HG02759 (cell line): ENCODE results near the gene ADNP.

ENCODE experiments used
- ATAC-seq: cut with Tn5 transposase; IDR thresholded peaks from one replicate; pipeline ENCODE4 v1.9.1; 2021; ENCODE audit warnings: mild to moderate bottlenecking, moderate library complexity; ENCODE audit not compliant: unreplicated experiment

ADNP gene

GRCh38 chr20:50932691-50933280, 1.5 kb upstream of the ADNP start:
- ATAC-seq, result no peak

DNA sequence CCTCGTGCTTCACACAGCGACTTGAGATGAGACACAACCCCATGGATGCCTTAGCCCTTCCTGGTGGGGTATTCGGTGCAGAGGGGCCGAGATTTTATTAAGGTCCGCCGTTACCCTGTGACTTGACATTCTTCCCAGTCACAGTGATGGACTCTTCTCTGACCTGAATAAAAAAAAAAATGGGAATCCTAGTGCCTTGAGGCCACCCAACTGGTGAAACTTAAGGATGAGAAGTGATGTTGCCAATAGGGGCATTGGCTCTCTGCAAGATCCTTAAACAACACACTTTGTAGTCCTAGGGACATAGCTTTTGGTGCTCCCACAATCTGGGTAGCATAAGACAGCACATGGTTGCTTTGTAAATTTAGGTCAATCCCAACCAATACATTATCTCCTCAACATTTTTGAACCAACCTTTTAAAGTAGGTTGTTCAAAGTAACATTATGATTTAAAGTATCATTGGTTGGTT, 814 bp upstream of the ADNP start:
- no peak for ATAC-seq

- peak; percentile 30 for ATAC-seq
Observed at GRCh38 chr20:50930976-50931305, 296 bp downstream of the ADNP start.

DNA sequence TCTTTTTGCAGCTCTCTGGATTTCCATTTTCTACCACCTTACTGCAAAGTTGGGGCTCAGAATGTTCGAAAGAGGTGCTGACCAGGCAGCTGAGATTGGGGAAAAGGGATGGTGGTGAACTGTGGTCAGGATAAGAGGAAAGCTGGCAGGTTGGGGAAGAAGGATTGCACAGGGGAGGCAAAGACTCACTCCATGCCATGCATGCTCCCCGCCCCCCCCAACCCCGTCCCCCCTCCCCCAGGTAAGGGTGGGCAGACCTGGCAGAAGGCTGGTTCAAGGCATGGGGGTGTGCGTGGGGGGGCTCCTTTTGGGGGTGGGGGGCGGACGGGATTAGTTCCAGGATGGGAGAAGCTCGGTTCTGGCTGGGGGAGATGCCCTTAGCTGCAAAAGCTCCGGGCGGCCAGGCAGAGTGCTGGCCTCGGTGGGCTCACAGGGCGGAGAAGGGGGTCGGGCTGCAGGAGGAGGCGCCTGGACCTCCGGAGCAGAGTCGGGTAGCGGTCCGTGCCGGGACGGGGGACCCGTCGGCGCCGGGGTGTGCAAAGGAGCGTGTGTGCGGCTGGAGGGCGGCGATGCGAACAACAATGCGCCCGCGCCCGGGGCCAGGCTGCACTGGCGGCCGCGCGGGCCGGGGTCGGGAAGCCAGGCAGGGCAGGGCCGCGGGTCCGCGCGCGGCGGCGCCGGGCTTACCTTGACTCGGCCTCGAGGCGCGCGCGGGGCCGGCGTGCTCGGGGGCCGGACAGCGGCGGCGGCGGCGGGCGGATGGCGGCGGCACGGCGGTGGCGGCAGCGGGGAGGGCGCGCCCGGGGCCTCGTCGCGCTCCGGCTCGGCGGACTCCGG, 880 bp downstream of the ADNP start:
- no peak for ATAC-seq

DNA sequence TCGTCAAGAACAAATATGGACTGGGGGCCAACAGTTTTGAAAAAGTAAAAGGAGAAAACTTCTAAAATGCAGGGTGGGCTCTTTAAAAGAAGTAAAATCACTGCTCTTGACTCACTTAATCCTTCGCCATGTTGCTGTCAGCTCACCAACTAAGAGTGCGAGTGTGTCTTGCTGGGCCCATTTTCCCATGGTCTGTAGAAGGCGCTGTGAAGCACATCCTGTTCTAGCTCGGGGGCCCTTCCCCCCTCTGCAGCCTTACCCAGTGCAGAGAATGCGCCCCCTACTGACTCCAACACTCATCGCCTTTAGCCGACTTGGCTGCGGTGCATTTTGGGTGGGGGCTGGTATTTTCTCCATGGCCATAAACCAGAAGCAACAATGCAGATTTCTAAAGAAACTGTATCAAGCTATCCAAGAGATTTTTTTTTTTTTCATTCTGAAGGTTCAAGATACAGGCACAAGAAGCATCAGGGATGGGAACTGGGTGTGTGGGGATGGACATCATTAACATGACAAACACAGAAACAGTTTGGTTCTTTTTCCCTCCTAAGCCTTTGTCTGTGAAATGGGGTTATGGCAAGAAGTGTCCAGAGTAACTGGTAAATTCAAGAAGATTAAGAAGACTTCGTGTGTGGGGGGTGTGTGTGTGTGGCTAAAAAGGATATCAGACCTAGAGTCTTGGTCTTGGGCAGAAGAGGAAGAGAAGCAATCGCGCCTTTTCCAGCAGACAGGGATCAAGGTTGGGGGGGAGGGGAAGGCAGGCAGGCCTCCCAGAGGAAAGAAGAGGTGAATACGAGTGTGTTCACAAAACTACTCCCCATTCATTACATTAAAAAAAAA, 1.7 kb downstream of the ADNP start:
- ATAC-seq, result peak; percentile 61

DNA sequence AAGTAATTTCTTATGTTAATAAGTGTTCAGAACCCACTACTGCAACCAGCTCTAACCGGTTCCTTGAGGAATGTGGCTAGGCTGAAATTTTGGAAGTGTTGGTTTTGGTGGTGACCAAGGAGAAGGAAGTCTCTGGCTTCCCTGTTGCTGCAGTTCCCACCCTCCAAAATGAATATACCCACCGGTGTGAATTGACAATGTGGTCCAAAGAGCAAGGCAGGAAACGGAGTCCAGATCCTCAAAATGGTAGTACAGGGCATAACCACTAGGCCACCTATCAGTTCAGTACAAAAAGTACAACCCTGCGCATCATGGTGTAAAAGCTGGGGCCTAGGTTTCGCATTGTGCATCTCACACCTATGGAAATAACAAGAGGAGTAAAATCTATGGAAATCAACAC, 2.8 kb downstream of the ADNP start:
- no peak for ATAC-seq

DNA sequence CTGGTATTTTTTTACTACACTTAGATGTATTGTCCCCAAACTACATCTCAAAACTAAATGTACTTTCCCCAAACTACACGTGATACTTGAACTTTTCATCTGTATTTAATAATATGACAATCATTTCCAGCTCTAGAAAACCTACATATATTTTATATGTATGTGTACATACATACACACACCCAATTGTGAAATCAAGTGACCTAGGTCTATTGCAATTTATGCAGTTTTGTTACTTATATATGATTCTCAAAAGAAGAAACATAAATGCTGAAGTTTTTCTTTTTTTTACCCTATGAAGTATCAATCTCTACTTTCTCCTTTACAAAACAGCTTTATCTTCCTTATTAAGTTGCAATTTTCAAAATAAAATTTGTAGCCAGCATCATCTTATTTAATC, 4.7 kb downstream of the ADNP start:
- ATAC-seq, result no peak

DNA sequence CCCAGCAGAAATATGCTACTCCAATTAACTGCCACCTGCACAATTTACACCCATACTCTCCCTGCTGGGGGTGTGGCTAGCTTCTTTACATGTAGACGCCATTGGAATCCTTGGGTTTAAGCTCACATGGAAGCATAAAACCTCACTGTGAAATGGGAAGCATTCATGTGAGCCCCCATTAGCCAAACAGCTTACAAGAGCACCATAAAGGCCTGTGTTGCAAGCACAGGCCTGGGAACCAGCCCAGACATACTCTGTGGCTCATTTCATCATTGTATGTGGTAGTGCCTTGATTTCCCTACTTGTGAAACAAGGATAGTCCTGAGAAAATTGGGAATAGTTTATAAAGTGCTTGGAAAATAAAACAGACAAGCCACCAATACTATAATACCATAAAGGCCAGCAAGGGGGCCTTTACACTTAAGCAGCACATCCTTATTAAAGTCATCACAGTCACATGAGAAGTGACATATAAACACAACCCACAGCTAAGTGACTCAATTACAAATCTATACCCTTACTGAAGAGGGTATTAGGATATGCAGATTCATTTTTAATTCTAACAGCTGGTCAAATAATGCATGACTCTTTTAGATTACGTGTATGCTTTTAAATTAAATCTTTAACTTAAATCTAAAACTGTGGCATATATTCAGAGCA, 6.8 kb downstream of the ADNP start:
- ATAC-seq, result no peak

GRCh38 chr20:50921803-50922501, 9.3 kb downstream of the ADNP start:
- ATAC-seq, result no peak

GRCh38 chr20:50920997-50921396, 10.2 kb downstream of the ADNP start:
- ATAC-seq, result no peak

DNA sequence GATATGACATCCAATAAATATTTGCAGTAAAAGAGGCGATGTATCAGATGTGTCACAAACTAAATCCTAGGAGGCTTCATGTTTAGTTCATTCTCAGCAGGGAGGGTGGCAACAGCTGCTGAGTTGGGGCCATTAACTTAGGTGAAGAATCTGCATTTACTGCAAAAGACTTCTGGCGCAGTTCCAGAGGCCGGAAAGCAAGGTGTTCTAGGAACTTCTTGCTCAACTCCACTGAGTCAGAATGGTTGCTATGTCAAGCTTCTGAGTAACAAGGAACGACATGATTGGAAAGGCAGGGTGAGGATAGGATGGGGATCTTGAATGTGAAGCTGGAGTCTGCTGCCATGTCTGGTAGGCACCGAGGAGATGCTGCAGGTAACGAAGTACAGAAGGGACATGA, 11.7 kb downstream of the ADNP start:
- ATAC-seq, result no peak

GRCh38 chr20:50918403-50918802, 12.8 kb downstream of the ADNP start:
- no peak for ATAC-seq

- ATAC-seq, result no peak
Observed at GRCh38 chr20:50916934-50917333, 14.3 kb downstream of the ADNP start.

- ATAC-seq, result no peak
Observed at GRCh38 chr20:50916257-50916656, 15.0 kb downstream of the ADNP start.

DNA sequence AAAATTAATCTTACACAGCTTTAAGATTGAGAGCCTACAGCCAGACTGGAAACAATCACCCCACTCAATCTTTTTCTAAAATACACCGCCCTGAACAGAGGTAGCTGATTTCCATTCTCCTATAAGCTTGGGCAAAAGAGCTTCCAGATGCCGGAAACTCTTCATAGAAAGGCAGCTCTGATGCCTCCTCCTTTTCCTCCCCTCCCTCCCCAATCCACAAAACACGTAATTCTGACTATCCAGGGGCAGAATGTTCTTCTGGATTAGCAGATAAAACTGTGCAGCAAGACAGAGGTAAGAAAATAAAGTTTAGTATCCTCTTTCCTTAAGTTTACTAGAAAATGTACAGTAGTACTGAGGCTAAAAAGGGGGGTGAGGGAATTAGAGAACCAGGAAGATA, 15.8 kb downstream of the ADNP start:
- no peak for ATAC-seq

GRCh38 chr20:50913690-50914375, 17.4 kb downstream of the ADNP start:
- peak; percentile 43 for ATAC-seq

DNA sequence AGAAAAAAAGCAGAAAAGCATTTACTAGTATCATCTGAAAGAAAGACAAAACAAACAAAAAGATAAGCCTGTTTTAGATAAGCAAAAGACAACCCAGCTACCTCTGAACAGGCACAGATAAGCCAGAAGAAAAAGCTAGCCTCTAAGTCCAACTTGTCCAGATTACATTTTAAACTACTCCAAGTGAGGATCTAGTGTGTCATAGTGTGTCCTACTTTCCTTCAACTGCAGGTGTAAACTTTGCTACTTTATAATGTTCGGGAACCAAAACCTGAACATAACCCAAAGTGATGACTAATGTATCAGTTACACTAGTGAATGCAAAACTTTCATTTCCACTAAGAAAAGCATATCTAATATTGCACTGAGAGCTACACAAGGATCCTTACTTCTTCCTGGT, 19.5 kb downstream of the ADNP start:
- peak; percentile 52 for ATAC-seq

DNA sequence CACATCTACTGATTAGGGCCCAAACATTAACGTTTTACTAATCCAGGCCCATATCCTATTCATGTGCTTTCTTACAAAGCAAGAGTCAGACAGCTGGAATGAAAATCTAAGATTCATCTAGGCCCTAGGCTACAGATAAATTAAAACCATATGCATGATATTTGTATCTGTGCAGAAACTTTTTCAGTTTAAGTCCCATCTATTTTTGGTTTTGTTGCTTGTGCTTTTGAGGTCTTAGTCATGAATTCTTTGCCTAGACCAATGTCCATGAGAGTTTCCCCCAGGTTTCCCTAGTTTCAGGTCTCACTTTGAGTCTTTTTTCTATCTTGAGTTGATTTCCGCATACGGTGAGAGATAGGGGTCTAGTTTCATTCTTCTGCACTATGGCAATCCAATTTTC, 20.2 kb downstream of the ADNP start:
- ATAC-seq, result no peak

DNA sequence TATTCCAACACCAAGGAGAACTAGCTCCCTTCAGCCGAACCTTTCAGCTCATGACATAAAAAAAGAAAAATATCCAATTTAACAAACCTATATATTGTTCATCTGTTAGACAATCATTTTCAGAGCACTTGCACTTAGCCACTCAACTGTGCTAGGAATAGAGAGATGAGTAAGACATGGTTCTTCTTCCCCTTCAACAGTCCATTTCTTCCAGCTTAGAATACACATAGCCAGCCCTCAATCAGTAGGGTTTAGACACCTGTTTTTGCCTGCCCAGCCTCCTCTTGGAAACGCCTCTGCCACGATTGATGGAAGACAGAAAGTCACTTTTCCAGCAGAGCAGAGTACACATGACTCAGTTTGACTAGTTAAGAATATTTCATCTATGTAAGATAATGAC, 21.8 kb downstream of the ADNP start:
- no peak for ATAC-seq

GRCh38 chr20:50904067-50904570, 27.1 kb downstream of the ADNP start:
- no peak for ATAC-seq
